Stomach (tissue), 4 donors: ENCODE measurements around the gene NCAPG.

Experiments used
- POLR2A ChIP-seq, 4 donors: fragments of 450-650 bp; IDR thresholded peaks; one replicate each; pipeline ENCODE4 v1.6.1; 2016; ENCODE audit warnings: antibody characterized with exemption in 4 of 4, control low read depth in 2 of 4, mild to moderate bottlenecking in 1 of 4, moderate library complexity in 1 of 4
- TF ChIP-seq, protein P1 (sequence below), 7 experiments: fragments of 450-650 bp in 4 of 7; fragments of 200-600 bp in 3 of 7; sonication (generic) in 3 of 7; IDR thresholded peaks; one replicate each; pipeline ENCODE4 v1.5.1; 2016 to 2019; ENCODE audit warnings: antibody characterized with exemption in 7 of 7, control low read depth in 2 of 7, mild to moderate bottlenecking in 1 of 7

DNA sequence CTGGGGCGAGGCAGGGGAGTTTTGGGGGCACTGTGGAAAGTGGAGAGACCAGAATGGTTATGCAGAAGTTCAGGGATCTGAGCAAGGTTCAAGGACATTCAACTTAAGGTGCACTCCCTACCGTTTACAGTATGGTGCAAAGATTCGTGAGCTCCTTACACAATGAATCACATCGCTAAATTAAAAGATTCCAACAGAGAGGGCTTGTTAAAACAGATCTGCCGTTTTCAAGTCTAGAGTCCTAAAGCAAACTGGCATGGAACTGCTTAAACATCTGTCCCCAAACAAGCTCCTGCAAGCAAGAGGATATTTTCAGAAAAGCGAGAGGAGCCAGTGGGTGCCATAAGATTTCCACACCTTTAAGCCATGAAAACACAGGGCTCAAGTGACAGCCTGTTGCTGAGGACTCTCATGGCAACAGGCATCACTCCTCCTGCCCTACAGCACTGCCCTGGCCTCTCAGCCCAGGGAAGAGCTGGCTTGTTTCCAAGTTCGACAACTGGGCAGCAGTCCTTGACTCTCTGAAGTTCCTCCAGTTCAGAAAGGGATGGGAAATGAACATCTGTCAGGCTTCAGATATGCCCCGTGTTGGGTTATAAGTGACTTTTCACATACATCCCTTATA, 39.4 kb upstream of the NCAPG start:
- TF ChIP-seq POLR2A (IDR thresholded peaks at IDR 0.05) = no peak
- TF ChIP-seq, protein P1, sequence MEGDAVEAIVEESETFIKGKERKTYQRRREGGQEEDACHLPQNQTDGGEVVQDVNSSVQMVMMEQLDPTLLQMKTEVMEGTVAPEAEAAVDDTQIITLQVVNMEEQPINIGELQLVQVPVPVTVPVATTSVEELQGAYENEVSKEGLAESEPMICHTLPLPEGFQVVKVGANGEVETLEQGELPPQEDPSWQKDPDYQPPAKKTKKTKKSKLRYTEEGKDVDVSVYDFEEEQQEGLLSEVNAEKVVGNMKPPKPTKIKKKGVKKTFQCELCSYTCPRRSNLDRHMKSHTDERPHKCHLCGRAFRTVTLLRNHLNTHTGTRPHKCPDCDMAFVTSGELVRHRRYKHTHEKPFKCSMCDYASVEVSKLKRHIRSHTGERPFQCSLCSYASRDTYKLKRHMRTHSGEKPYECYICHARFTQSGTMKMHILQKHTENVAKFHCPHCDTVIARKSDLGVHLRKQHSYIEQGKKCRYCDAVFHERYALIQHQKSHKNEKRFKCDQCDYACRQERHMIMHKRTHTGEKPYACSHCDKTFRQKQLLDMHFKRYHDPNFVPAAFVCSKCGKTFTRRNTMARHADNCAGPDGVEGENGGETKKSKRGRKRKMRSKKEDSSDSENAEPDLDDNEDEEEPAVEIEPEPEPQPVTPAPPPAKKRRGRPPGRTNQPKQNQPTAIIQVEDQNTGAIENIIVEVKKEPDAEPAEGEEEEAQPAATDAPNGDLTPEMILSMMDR (IDR thresholded peaks at IDR 0.05) = no peak
